Measurements from ENCODE around the gene PNPLA7. TPM values are rescaled to one million over a fixed set of nuclear protein-coding genes. Genes with fewer than 3 reads are reported as not detected.

The PNPLA7 gene
- total RNA-seq, 3 donors from 2014 or later (not counting 1 experiment from before 2014, with no cell fraction given): 4.3 to 6.4 (median 4.9) TPM

DNA sequence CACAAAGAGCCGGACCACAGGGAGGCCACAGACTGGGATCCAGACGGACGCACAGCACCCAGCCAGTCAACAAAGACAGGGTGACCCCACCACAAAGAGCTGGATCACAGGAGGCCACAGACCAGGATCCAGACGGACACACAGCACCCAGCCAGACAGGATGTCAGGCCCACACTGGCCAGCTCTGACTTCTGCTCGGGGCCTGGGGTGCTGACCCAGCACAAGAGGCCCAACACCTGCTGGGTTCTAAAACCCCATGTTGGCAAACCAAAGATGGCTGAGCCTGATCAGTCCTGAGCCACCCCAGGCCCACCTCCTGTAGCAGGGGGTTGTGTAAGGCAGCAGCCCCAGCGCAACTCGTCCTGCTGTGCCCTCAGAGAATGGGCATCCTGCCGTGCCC lies 33.8 kb upstream of the PNPLA7 start:
- H3K4me1 ChIP-seq (ENCODE audit: control insufficient read depth, insufficient read depth, low read length): peaks cover 6% of the 10 kb centered on the region
- H3K27ac ChIP-seq (ENCODE audit: low read length): no peak overlapping the region
- intact Hi-C loops (cut with micrococcal nuclease): no loop called here
- H3K27me3 Mint-ChIP-seq (ENCODE audit: low read depth in 2 of 2): no peaks in the 10 kb centered on the region
- DNase-seq: no peak
- no peak for ATAC-seq
- no peaks in the 10 kb centered on the region for H3K36me3 Mint-ChIP-seq
- H3K4me3 ChIP-seq (ENCODE audit: low read length): no peak overlapping the region
- H3K9me3 Mint-ChIP-seq: no peaks in the 10 kb centered on the region
- H3K4me3 Mint-ChIP-seq: no peak overlapping the region
- H3K9me3 ChIP-seq (ENCODE audit: control insufficient read depth, insufficient read depth, low read length): no peaks in the 10 kb centered on the region
- TF ChIP-seq, protein P1, sequence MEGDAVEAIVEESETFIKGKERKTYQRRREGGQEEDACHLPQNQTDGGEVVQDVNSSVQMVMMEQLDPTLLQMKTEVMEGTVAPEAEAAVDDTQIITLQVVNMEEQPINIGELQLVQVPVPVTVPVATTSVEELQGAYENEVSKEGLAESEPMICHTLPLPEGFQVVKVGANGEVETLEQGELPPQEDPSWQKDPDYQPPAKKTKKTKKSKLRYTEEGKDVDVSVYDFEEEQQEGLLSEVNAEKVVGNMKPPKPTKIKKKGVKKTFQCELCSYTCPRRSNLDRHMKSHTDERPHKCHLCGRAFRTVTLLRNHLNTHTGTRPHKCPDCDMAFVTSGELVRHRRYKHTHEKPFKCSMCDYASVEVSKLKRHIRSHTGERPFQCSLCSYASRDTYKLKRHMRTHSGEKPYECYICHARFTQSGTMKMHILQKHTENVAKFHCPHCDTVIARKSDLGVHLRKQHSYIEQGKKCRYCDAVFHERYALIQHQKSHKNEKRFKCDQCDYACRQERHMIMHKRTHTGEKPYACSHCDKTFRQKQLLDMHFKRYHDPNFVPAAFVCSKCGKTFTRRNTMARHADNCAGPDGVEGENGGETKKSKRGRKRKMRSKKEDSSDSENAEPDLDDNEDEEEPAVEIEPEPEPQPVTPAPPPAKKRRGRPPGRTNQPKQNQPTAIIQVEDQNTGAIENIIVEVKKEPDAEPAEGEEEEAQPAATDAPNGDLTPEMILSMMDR (IDR thresholded peaks at IDR 0.05): no peak
- no peaks in the 10 kb centered on the region for H3K27me3 ChIP-seq (ENCODE audit: control insufficient read depth, insufficient read depth, low read length)
- H3K36me3 ChIP-seq (ENCODE audit: control insufficient read depth, insufficient read depth, low read length): peaks cover 30% of the 10 kb centered on the region
- no peak overlapping the region for H3K27ac Mint-ChIP-seq
- 95% methylated on average over 8 of the region's 8 CpGs for WGBS (ENCODE audit: insufficient coverage)
- H3K4me1 Mint-ChIP-seq: peaks cover 6 to 13% of the 10 kb centered on the region in 2 donors

DNA sequence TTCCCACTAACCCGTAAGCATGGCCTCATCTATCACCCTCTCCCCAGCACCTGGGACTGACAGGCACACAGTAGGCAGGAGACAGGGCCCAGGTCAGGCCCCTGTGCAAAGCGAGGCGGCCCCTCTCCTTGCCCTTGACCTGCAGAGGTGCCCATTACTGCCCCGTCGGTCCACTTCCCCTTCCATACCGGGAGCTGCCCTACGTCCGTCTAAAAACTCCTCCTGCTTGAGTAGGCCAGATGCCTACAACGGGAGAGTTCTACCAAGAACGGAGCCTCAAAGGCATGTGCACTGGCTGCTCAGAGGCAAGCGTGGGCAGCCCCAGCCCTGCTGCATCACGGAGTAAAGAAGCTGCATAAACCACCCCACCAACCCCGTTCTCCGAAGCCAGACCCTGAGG lies 33.1 kb upstream of the PNPLA7 start:
- peaks cover 30% of the 10 kb centered on the region for H3K36me3 ChIP-seq (ENCODE audit: control insufficient read depth, insufficient read depth, low read length)
- intact Hi-C loops (cut with micrococcal nuclease): no loop called here
- 92% methylated on average over 14 of the region's 14 CpGs for WGBS (ENCODE audit: insufficient coverage)
- Mint-ChIP-seq H3K4me3 (no peak overlapping the region), H3K27ac (no peak overlapping the region), H3K27me3 (ENCODE audit: low read depth in 2 of 2) (no peaks in the 10 kb centered on the region), H3K4me1 (peaks cover 6 to 14% of the 10 kb centered on the region in 2 donors), H3K9me3 (no peaks in the 10 kb centered on the region), H3K36me3 (no peaks in the 10 kb centered on the region)
- ATAC-seq (no peak), DNase-seq (no peak)
- peaks cover 7% of the 10 kb centered on the region for H3K4me1 ChIP-seq (ENCODE audit: control insufficient read depth, insufficient read depth, low read length)
- TF ChIP-seq, protein P1 (IDR thresholded peaks at IDR 0.05): no peak
- H3K4me3 ChIP-seq (ENCODE audit: low read length): no peak overlapping the region
- H3K27ac ChIP-seq (ENCODE audit: low read length): no peak overlapping the region
- H3K9me3 ChIP-seq (ENCODE audit: control insufficient read depth, insufficient read depth, low read length): no peaks in the 10 kb centered on the region
- H3K27me3 ChIP-seq (ENCODE audit: control insufficient read depth, insufficient read depth, low read length): no peaks in the 10 kb centered on the region

DNA sequence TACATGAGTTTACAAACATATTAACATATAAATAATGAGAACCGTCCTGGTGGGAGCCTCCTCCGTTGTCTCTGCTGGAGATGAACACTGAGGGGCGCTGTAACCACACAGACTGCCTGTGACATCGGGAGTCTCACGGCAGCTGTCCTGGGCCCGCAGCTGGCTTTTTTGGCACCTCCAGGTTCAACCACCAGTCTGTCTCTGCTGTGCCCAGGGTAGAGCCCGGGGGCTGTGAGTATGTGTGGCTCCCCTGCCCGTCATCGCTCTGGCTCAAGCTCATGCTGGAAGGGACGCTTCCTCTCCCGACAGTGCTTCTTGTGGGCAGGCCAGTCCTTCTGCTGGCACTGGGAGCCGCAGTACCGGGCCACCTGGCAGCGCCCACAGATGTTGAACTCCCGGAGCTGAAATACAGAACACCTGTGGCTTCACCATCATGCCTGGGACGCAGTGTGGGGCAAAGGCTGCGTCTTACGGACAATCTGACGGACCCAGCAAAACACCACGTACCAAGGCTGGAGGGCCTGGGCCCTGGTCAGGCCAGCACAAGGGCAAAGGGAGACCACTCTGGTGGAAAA lies 32.2 kb upstream of the PNPLA7 start:
- 94% methylated on average over 20 of the region's 20 CpGs for WGBS (ENCODE audit: insufficient coverage)
- H3K9me3 ChIP-seq (ENCODE audit: control insufficient read depth, insufficient read depth, low read length): no peaks in the 10 kb centered on the region
- Mint-ChIP-seq H3K4me3 (no peak overlapping the region), H3K4me1 (peaks cover 6 to 9% of the 10 kb centered on the region in 2 donors), H3K27ac (no peak overlapping the region), H3K9me3 (no peaks in the 10 kb centered on the region), H3K36me3 (no peaks in the 10 kb centered on the region), H3K27me3 (ENCODE audit: low read depth in 2 of 2) (no peaks in the 10 kb centered on the region)
- ATAC-seq (no peak), DNase-seq (peak in 1 of 2 donors; percentile 35)
- intact Hi-C loops (cut with micrococcal nuclease): no loop called here
- H3K4me3 ChIP-seq (ENCODE audit: low read length): no peak overlapping the region
- H3K27me3 ChIP-seq (ENCODE audit: control insufficient read depth, insufficient read depth, low read length): no peaks in the 10 kb centered on the region
- peaks cover 16% of the 10 kb centered on the region for H3K4me1 ChIP-seq (ENCODE audit: control insufficient read depth, insufficient read depth, low read length)
- TF ChIP-seq, protein P1 (IDR thresholded peaks at IDR 0.05): no peak
- no peak overlapping the region for H3K27ac ChIP-seq (ENCODE audit: low read length)
- peaks cover 21% of the 10 kb centered on the region for H3K36me3 ChIP-seq (ENCODE audit: control insufficient read depth, insufficient read depth, low read length)
